Fibroblast of the aortic adventitia (primary cell): ENCODE results near the gene ZNF587. TPM values are rescaled to one million over a fixed set of nuclear protein-coding genes. Genes with fewer than 3 reads are reported as not detected.
"Not testable (repeated sequence)": the region's sequence is repeated elsewhere in the genome, so short reads cannot be mapped to it uniquely, and the experiment has no call there.

Experiments
- DNase-seq: peaks from one replicate; pipeline ENCODE4 v3.0.0-alpha.2; 2010; ENCODE audit warnings: low read depth
- H3K4me3 ChIP-seq: 2 replicates; pipeline ENCODE4 v1.5.1; 2011; ENCODE audit warnings: low read depth, mild to moderate bottlenecking, control low read depth, low read length, moderate library complexity
- CTCF ChIP-seq: IDR thresholded peaks from 2 replicates; pipeline ENCODE4 v1.5.1; 2011; ENCODE audit warnings: mild to moderate bottlenecking, low read length, control low read depth, inconsistent platforms; ENCODE audit not compliant: insufficient read depth
- total RNA-seq: library from RNA; depleted of rRNA; stranded (reverse); fragments of >200 nt; gene quantifications from 2 replicates; pipeline ENCODE4 v1.2.3, GENCODE V29; 2012; ENCODE audit warnings: low replicate concordance

ZNF587 gene
- total RNA-seq, 1 donor, result 29.6 TPM

- TF ChIP-seq CTCF, result no peak
These were observed 18.3 kb downstream of the ZNF587 start for GRCh38 chr19:57867868-57868492.

GRCh38 chr19:57869655-57870054, 20.0 kb downstream of the ZNF587 start:
- H3K4me3 ChIP-seq, DNase-seq: not testable (repeated sequence)

More at GRCh38 chr19:57867868-57868492, 18.3 kb downstream of the ZNF587 start:
- H3K4me3 ChIP-seq, result no peak overlapping the region
- no peak for DNase-seq

GRCh38 chr19:57870225-57870624, 20.6 kb downstream of the ZNF587 start:
- no peak for TF ChIP-seq CTCF
- no peak for DNase-seq
- H3K4me3 ChIP-seq, result no peak overlapping the region

DNA sequence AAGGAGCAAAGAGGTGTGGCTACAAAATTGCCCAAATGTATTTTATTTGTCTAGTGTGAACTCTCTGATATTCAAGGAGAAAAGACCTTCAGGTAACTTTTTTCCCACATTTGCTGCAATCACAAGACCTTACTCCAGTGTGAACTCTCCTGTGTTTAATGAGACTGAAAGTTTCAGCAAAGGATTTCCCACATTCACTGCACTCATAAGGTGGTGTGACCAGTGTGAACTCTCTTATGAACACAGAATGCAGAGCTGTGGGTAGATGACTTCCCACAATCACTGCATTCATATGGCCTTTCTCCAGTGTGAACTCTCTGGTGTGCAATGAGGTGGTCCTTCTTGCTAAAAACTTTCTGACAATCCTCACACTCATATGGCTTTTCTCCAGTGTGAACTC, 22.8 kb downstream of the ZNF587 start:
- no peak for DNase-seq
- no peak for TF ChIP-seq CTCF
- H3K4me3 ChIP-seq, result no peak overlapping the region

DNA sequence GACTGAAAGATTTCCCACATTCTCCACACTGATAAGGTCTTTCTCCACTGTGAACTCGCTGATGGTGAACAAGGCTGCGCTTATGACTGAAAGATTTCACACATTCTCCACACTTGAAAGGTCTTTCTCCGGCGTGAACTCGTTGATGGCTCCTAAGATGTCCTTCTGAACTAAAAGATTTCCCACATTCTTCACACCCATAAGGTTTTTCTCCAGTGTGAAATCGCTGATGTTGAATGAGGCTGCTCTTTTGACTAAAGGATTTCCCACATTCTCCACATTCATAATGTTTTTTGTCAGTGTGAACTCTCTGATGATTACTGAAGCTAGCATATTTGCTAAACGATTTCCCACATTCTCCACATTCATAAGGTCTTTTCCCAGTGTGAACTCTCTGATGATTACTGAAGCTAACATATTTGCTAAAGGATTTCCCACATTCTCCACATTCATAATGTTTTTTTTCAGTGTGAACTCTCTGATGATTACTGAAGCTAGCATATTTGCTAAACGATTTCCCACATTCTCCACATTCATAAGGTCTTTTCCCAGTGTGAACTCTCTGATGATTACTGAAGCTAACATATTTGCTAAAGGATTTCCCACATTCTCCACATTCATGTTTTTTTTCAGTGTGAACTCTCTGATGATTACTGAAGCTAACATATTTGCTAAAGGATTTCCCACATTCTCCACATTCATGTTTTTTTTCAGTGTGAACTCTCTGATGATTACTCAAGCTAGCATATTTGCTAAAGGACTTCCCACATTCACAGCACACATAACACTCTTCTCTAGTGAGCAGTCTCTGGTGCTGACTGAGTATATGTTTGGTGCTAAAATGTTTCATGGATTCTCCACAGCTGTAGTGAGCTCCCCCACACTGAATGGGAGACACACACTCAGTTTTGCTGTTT, 24.5 kb downstream of the ZNF587 start:
- not testable (repeated sequence) for H3K4me3 ChIP-seq, DNase-seq

DNA sequence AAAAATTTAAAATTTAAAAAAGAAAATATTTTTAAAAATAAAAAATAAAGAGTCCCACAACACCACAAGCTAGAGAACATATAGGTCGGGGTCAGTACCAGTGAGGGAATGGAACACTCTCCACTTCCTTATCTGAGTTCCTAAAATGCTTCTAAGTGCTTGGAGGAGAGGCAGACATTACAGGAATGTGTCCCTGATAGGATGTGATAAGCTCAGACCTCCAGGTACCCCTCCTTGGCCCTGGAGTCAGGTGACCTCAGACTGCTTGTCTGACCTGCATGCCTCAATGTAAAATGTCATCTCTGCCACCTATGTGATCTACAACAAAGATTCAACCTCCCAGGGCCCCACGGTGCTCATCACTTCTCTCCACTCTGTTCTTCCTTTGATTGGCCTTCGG, 36.4 kb downstream of the ZNF587 start:
- DNase-seq, result no peak
- no peak overlapping the region for H3K4me3 ChIP-seq
- no peak for TF ChIP-seq CTCF

DNA sequence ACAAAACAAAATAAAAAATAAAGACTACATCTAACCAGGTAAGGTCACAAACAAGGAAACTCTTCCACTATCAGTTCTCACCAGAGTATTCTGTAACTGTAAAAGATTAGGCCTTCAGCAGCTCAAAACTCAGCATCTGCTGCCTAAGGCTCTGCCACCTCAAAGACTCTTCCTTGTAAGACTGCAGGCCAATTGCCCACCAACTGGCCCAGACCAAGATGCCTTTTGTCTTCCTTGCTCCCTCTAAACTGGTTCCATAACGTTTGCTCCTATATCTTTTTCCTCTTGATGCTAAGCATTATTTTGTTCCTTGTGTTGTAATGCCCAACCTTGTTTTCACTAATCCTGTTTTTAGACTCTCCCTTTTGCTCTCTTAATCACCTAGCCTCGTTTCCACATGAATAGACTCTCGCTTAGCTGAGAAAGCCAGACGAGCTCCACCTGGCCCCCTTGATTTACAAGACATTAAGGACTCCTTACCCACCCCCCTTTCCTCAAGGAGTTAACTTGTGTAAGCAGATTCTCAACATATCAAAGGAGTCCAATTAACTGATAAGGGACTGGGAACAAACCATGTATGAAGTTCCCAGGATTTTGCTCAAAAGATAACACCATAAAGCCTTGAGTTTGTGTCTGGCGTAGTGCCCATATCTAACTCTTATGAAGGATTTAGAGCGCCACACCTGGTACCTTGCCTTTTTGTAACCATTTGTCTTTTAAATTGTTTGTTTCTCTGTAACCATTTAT, 37.7 kb downstream of the ZNF587 start:
- peak overlapping the region; percentile 26 for H3K4me3 ChIP-seq
- DNase-seq, result peak; percentile 31

More for the DNA sequence above, 37.7 kb downstream of the ZNF587 start:
- no peak for TF ChIP-seq CTCF
